ENCODE results near the gene HDDC3. TPM values are rescaled to one million over a fixed set of nuclear protein-coding genes. Genes with fewer than 3 reads are reported as not detected.

HDDC3 gene
- total and polyA plus RNA-seq, 9 of the 15 experiments (the other 6 are each of a cell fraction or from before 2014, with no cell fraction given), result 14.9 to 55.8 (median 36.9) TPM

GRCh38 chr15:90915808-90916440 lies 16.4 kb downstream of the HDDC3 start (continued):
- TF ChIP-seq REST (IDR thresholded peaks at IDR 0.05; ENCODE audit: borderline replicate concordance) (no peak), REST (CRISPR knock-in tag; IDR thresholded peaks at IDR 0.05; ENCODE audit: low read depth) (no peak), DEAF1 (CRISPR knock-in tag; IDR thresholded peaks at IDR 0.05) (no peak), ETV1 (tag; conservative IDR thresholded peaks at IDR 0.05; ENCODE audit: low read depth) (no peak), NKRF (IDR thresholded peaks at IDR 0.05; ENCODE audit: borderline replicate concordance) (no peak), HBP1 (CRISPR knock-in tag; IDR thresholded peaks at IDR 0.05) (no peak), CBX1 (IDR thresholded peaks at IDR 0.05; ENCODE audit: low read depth) (no peak), FIP1L1 (IDR thresholded peaks at IDR 0.05; ENCODE audit: low read depth, low read length, poor library complexity, severe bottlenecking) (no peak), MLX (CRISPR knock-in tag; conservative IDR thresholded peaks at IDR 0.05) (no peak), ZNF740 (CRISPR knock-in tag; IDR thresholded peaks at IDR 0.05) (peak; percentile 43; the same call in 1 of the 2 replicates), ZNF740 (tag; IDR thresholded peaks at IDR 0.05) (no peak)
